ENCODE measurements around the gene ZNF672. TPM values are rescaled to one million over a fixed set of nuclear protein-coding genes. Genes with fewer than 3 reads are reported as not detected.

ZNF672 gene
- total and polyA plus RNA-seq, 2 of the 13 experiments (the other 11 are each of a cell fraction or from before 2014, with no cell fraction given): 17.2 to 22.9 TPM

GRCh38 chr1:248838357-248839167 lies 538 bp downstream of the ZNF672 start (continued):
- TF ChIP-seq THAP9 (CRISPR knock-in tag; IDR thresholded peaks at IDR 0.05; ENCODE audit: borderline replicate concordance): 0 out of 2 replicates have a peak, but pooled peaks have one; percentile 67
- no peak for TF ChIP-seq ZNF572 (CRISPR knock-in tag; IDR thresholded peaks at IDR 0.05)
- no peak for TF ChIP-seq ZNF496 (CRISPR knock-in tag; IDR thresholded peaks at IDR 0.05; ENCODE audit: insufficient replicate concordance)
- no peak for TF ChIP-seq ZNF253 (CRISPR knock-in tag; IDR thresholded peaks at IDR 0.05; ENCODE audit: borderline replicate concordance)
- TF ChIP-seq MYC (CRISPR knock-in tag; IDR thresholded peaks at IDR 0.05; ENCODE audit: borderline replicate concordance): peak; percentile 71; the same call in 1 of the 2 replicates
- peak; percentile 55; the same call in 1 of the 2 replicates for TF ChIP-seq ZHX1 (CRISPR knock-in tag; IDR thresholded peaks at IDR 0.05; ENCODE audit: low read depth)

Measured in HepG2 (cell line).